ENCODE results near the gene IRAK3.
"Not testable (repeated sequence)": the region's sequence is repeated elsewhere in the genome, so short reads cannot be mapped to it uniquely, and the experiment has no call there.

The IRAK3 gene

DNA sequence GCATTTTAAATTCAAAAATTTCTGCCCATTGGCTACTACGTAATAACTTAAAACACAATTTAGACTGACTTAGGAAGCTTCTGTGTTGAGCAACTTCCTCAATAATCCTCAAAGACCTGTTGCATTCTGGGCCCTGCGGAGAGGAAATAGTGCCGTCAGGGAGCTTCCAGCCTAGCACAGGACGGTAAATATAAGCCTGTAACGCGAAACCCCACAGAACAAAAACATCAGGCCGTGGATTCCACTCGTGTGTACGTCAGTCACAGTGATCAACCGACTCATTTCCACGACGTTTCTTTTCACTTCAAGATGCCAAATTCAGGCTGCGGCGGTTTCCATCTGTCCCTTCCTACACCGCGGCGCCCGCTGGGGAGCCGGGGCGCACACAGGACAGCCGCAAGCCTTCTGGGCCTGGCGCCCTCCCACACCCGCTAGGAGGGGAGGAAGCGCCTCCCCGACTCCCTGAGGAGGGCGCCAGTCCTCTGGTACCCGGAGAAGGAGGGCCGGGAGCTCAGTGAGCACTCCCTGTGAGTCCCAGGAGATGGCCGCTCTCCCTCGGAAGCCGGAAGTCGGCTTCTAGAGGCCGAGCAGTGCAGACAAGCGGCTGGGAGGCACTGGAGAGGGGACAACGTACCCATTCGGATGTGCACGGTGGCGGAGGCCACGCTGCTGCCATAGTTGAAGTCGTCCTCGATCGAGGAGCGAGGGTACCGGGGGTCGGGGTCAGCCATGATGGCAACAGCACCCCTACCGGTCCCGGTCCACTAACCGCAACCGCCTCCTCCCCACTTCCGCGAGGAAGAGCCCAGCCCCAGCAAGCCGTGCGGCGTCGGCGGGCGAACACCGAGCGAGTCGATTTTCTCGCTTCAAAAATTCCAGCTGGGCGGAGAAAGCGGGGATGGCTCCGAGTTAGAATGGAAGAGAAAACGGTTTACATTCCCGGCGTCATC is 19.5 kb upstream of the IRAK3 start, which contains the start of gene TMBIM4:
Gene TMBIM4, minus strand, starts transcription at position 776 of the 950 bp plus-strand sequence. Its CDS starts 45 bp downstream, at position 731.
- peak; percentile 65 to 71 for DNase-seq (ENCODE audit: low read depth in 2 of 2, low spot score in 1 of 2)

- DNase-seq (ENCODE audit: low read depth in 2 of 2, low spot score in 1 of 2): no peak
Measured at GRCh38 chr12:66170606-66171005, 18.4 kb upstream of the IRAK3 start.

DNA sequence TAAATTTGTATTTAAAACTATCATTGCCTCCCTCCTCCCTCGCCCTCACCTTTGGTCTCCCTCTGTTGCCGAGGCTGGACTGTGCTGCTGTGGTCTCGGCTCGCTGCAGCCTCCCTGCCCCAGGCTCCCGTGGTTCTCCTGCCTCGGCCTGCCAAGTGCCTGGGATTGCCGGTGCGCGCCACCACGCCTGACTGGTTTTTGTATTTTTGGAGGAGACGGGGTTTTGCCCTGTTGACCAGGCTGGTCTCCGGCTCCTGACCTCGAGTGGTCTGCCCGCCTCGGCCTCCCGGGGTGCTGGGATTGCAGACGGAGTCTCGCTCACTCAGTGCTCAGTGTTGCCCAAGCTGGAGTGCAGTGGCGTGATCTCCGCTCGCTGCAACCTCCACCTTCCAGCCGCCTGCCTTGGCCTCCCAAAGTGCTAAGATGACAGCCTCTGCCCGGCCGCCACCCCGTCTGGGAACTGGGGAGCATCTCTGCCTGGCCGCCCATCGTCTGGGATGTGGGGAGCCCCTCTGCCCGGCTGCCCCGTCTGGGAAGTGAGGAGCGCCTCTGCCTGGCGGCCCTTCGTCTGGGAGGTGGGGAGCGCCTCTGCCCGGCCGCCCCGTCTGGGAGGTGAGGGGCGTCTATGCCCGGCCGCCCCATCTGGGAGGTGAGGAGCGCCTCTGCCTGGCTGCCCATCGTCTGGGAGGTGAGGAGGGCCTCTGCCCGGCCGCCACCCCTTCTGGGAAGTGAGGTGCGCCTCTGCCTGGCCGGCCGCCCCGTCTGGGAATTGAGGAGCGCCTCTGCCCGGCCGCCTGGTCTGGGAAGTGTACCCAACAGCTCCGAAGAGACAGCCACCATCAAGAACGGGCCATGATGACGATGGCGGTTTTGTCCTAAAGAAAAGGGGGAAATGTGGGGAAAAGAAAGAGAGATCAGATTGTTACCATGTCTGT is 14.4 kb upstream of the IRAK3 start:
- DNase-seq (ENCODE audit: low read depth in 2 of 2, low spot score in 1 of 2): not testable (repeated sequence)

GRCh38 chr12:66176105-66176900 is 12.7 kb upstream of the IRAK3 start:
- no peak for DNase-seq (ENCODE audit: low read depth in 2 of 2, low spot score in 1 of 2)

- DNase-seq (ENCODE audit: low read depth in 2 of 2, low spot score in 1 of 2): no peak
Measured at GRCh38 chr12:66182956-66183355, 6.1 kb upstream of the IRAK3 start.

DNA sequence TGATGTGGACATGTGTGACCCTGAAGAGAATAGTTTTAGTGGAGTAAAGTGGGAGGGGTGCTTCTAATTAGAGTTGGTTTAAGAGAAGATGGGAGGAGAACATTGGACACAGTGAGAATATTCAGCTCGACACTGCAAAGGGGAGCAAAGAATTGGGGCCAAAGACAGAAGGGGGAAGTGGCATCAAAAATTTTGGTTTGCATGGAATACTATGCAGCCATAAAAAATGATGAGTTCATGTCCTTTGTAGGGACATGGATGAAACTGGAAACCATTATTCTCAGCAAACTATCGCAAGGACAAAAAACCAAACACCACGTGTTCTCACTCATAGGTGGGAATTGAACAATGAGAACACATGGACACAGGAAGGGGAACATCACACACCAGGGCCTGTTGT is 4.2 kb upstream of the IRAK3 start:
- not testable (repeated sequence) for DNase-seq (ENCODE audit: low read depth in 2 of 2, low spot score in 1 of 2)

GRCh38 chr12:66187036-66187435 is 2.0 kb upstream of the IRAK3 start:
- no peak for DNase-seq (ENCODE audit: low read depth in 2 of 2, low spot score in 1 of 2)

DNA sequence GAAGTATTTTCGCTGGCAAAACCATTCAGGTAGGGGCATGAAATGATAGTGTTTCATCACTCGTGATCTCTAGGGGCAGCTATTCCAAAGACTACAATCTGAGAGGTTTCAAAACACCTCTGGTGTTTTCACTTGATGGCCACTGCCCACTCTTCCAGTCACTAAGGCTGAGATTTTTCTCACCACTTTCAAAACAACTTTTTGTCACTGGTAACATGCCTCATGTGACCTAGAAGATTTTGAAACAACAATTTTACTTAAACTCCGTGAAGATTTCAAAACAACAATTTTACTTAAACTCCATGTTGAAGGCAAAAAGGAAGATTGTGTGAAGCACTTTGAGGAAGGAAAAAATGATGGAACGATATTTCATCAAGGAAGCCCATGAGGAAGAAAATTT is 1.2 kb upstream of the IRAK3 start:
- DNase-seq (ENCODE audit: low read depth in 2 of 2, low spot score in 1 of 2): no peak

DNA sequence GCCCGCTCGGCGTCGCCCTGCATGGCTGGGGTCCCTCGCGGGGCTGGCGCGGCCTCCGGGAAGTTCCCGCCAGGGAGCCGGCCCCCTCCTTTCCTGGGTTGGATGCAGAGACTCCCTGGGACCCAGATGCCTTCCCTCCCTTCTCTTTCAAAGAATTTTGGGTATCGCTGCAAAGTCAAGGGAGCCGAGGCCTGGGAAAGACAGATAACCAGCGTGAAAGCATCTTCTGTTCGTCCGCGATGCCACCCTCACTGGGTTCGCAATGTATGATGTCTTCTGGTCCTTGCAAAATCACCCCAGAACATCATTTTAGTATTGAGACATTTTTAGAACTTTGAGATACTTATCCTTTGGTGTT is 451 bp downstream of the IRAK3 start:
- no peak for DNase-seq (ENCODE audit: low read depth in 2 of 2, low spot score in 1 of 2)

DNA sequence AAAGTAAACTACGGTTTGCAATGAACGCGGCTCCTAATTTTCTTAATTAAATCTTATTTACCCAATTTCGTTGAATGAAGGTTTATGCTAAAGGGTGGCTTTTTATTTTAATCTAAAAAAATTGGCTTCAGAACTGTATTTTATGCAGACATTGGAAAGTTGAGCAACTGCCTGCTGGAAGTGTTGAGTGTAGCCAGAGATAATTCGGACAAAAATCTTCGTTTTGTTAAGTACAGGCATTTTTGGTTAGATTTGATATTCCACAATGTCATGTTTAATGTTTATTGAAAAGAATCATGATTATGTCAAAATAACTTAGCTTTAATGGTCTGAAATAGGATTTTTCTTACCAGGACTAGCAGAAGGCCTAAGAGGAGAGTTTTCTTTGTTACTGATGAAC is 875 bp downstream of the IRAK3 start:
- DNase-seq (ENCODE audit: low read depth in 2 of 2, low spot score in 1 of 2): no peak

DNA sequence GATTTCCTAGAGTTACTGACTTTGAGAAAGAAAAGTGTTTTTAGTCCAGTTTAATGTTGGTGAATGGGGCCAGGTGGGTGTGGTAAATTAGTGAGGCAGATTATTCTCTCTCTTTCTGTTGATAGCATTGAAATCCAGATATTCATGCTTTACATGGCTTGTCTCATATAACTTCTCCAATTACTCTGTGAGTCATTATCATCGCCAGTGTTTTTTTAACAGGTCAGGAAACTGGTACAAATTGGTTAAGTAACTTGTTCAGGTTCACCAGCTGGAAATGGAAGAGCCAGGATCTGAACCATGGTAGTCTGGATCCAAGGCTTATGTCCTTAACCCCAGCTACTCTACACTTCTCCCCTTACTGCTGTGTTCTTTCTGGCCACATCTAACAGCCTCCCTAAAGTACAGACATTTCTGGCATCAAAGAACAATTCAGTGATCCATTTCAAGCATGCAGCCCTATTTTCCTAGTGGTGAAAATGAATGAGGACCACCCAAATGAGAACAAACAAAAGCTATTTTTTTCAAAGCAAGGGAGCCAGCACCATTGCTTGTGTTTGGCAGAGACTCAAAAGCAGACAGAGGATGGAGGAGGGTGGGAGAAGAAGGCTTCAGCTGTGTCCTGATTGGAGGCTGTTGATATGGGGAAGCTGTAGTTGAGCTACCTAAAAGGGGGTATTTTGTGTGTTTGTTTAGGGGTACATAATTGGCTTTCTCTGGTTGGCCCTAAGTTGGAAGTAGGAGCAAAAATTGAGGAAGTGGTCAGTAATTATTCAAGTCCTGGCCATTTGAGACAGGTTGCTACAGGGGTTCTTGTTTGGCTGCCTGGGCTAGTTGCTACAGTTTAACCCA is 1.7 kb downstream of the IRAK3 start:
- no peak for DNase-seq (ENCODE audit: low read depth in 2 of 2, low spot score in 1 of 2)

GRCh38 chr12:66191547-66192126 is 2.6 kb downstream of the IRAK3 start:
- no peak for DNase-seq (ENCODE audit: low read depth in 2 of 2, low spot score in 1 of 2)

- no peak for DNase-seq (ENCODE audit: low read depth in 2 of 2, low spot score in 1 of 2)
Measured at GRCh38 chr12:66194122-66194521, 5.1 kb downstream of the IRAK3 start.

DNA sequence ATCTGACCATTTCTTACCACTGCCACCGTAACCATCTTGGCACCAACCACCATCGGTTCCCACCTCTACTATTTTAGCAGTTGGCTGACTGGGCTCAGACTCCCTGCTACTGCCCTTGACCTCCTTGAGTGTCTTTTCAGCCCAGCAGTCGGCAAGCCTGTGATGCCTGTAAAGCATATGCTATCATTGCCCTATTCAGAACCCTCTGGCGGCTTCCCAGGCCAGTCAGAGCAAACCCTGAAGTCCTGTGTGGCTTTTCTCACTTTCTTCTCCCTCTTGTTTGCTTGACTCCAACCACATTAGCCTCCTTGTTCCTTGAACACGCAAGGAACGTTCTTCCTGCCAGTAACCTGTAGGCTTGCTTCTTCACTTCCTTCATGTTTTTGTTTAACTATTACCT is 6.2 kb downstream of the IRAK3 start:
- DNase-seq (ENCODE audit: low read depth in 2 of 2, low spot score in 1 of 2): no peak

- no peak for DNase-seq (ENCODE audit: low read depth in 2 of 2, low spot score in 1 of 2)
Measured at GRCh38 chr12:66196806-66197205, 7.8 kb downstream of the IRAK3 start.

GRCh38 chr12:66197495-66197921 is 8.5 kb downstream of the IRAK3 start:
- no peak for DNase-seq (ENCODE audit: low read depth in 2 of 2, low spot score in 1 of 2)

- no peak for DNase-seq (ENCODE audit: low read depth in 2 of 2, low spot score in 1 of 2)
Measured at GRCh38 chr12:66199141-66199540, 10.1 kb downstream of the IRAK3 start.

GRCh38 chr12:66199831-66200509 is 11.0 kb downstream of the IRAK3 start:
- no peak for DNase-seq (ENCODE audit: low read depth in 2 of 2, low spot score in 1 of 2)

DNA sequence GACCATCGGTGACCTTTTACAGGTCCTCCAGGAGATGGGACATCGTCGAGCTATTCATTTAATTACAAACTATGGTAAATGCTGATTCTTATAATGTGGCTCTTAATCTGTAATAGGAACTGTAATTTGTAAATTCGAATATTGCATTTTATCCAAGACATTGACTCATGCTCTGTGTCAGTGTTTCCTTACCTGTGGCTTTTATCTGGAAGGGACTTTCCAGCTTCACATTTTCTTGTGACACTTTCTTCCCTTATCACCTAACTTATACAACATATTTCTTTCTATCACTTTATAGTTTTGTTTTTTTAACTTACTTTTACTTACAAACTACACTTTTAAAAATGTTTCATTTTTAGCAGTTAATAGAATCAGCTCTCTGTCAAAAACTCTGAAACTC is 14.8 kb downstream of the IRAK3 start:
- no peak for DNase-seq (ENCODE audit: low read depth in 2 of 2, low spot score in 1 of 2)
